Colon (tissue), 2 donors: ENCODE measurements around the gene SERP2.

Experiments
- FAIRE-seq: peaks from 2 replicates; lab custom pipeline; 2012; peaks lifted over from hg19 to GRCh38; lab: Jason Lieb, UNC
- donor health status: control.
- donor health status: control.

The SERP2 gene

DNA sequence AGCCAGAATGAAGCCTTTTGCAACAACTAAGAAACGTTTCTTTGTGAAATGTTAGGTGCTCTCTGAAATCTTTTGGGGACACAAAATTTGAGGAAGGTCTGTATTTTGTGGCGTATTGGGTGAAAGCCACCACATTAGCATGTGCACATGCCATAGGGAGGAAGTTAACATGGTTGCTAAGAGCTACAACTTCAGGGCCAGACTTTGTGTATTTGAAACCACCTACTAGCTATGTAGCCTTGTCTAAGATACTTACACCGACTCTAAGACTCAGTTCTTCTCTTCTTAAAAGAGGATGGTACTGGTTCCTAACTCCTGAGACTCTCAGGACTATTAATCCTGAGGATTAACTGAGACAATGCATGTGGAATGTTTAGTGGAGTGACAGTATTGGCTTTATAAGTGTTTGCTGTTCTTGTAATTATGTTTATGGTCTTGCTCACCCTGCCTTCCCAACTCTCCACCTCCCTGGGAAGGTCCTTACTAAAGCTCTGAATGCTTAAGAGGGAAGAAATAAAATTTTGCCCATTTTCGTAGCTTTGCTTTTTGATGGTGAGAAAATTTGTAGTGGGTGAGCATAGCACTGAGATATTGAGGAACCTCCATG, 15.5 kb downstream of the SERP2 start:
- no peak for FAIRE-seq

DNA sequence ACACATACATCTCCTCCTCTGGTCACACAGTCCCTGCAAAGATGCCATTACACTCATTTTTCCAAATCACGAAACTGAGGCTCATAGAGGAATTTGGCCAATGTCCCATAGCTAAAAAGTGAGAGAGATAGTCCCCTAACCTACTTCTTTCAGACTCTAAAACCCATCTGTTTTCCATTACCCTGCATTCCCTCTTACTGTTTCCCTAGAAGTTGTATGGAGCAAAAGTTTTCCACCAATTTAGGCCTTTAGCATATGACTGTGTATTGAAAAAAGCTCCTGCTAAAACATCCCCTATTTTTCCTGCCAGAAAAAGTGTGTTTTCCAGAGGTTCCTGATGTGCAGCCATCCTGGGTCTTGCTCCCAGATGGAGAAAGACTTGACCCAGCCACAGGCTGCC, 16.3 kb downstream of the SERP2 start:
- FAIRE-seq = no peak

DNA sequence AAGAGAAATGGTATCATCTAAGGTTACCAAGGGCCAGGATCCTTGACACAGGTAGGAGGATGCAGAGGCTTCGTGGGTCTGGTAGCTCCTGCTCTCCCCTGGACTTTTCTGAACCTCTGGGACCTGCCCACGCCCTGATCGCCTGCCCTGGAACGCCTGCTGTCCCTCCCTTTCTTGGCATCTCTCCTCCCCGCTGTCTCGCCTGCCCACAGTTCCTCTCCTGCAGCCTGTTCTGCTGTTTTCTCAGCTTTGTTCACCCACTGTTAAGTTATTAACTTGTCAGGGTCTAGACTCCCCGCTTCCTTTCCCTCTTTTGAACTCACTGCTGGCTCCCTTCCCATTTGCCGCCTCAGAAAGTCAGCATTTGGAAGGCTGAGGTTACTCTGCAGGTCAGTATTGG, 19.8 kb downstream of the SERP2 start:
- FAIRE-seq = no peak

DNA sequence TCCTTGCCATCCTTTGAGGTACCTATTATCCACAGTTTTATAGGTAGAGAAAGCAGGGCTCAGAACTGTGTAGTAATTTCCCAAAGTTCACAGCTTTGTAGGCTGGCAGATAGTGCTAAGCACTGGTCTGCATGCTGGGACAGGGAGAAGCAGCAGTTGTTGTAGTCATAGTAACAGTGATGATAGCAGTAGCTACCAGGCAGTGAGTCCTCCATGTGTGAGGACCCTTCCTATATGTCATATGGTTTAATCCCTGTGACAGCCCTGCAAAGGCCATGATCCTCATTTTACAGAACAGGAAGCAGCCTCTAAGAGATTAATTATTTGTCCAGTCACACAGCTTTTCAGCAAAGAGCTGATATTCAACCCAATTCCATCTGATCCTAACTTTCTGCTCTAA, 21.0 kb downstream of the SERP2 start:
- FAIRE-seq = no peak

DNA sequence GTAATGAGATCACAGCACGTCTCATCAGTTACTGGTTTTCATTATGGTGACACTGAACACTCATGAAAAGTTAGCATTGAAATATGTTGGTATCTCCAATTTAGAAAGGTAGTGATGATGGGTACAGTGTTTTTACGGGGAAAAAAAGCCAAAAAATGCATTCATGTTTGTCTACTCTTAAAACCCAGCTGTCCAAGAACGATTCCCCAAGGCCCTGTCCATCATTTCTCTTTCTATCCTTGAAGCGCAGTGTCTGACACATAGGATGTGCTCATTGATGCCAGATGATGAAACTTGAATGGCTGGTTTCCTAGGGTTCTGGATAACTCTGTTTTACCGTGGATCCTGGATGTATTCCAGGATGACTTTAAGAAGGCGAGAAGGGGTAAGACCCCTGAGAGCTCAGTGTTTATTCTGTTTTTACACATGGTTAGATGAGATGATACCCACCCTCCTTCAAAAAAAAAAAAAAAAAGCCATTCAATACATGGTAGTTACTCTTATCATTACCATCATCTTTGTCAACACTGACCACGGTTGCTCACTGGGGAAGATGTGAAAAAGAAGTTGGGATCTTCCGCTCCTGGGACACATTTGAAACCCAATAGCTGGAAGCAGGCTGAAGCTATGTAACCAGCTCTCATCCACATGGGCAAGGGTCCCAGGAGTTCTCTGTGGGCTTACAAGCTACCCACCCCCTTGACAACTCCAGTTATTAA, 22.5 kb downstream of the SERP2 start:
- no peak for FAIRE-seq

DNA sequence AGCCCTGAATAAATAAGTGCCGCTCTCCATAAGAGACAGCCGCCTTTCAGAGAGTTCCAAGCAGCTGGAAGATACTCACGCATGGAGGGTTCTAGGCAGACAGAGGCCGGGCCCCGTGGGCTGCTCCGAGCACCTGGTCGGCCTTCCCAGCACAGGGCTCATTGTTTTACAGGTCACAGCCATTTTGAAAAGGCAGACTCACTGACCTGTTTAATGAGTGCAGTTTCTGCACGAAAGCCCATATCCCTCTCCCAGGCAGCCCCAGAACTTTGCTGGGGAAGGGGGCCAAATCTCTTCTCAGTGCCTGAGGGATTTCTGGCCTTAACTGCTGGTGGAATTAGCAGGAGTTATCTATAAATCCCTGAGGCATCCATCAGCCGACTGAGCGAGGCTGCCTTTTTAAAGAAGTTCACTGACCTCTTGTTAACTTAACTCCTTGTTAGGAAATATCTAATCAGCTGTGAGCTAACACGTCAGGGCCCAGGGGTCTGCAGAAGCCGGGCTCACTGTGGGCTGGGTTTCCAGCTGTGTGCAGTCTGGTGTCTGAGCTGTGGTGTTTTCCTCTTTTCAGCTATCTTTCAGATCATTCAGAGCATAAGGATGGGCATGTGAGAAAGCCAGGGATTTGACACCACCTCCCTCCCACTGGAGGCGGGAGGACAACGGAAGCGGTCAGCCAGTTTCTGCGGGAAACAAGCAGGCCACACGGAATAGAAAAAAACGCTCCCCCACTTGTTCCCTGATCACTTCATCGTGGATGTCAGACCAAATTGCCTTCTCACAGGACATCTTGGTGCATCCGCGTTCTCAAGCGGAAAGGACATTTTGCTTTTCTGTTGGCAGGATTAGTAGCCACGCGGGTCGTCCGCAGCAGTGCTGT, 23.3 kb downstream of the SERP2 start:
- no peak for FAIRE-seq

DNA sequence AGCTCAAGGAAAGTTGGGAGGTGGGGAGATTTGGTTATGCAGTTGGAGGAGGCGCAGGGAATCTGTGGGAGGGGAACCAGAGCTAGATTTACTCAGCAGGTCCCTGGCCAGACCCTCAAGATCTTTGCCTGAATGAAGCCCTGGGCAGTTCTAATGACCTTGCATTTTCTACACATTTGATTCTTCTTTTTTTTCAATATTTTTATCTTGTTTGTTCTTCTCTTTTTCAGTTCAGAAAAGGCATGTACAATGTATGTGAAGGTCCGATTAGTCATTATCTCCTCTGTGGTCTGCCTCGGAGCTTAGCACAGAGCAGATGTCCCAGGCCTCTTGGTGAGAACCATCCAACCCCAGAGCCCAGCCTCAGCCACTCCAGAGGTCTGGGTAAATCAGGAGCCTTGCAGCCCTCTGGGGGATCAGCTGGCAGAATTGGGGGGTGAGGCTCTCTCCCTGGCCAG, 24.2 kb downstream of the SERP2 start:
- FAIRE-seq = no peak

DNA sequence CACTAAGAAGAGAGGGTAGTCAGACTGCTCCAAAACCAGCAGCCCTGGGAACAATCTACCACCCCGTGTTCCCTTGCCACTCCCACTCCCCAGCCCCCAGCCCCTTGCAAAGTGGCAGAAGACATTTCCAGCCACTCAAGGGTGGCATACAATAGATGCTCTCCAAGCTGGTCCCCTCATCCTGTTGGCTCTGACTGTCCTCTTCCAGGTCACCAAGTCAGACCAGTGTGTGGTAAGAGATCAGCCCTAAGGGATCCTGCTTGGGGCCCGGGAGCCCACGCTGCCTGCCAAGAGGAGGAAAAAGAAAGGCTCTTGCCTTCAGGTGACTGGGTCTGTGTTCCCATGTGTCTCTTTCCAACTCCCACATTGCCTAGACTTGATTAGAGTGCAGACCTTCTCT, 25.0 kb downstream of the SERP2 start:
- FAIRE-seq = no peak

DNA sequence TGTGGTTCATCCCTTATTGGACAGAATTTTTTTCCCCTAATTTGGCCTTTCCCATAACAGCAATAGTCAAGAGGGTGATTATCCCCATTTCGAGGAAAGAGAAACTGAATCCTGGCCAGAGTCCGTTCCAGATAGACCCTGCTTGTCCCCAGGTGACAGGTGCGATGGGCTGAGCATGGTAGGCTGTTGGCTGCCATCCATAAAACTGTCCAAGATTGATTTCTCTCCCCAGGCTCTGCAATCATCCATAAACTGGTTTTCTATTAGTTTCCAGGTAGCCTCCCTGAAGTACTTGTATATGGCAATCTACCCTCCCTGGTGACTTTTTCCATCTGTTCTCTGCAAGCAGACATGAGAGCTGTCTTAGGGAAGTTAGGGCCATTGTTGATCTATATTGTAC, 25.4 kb downstream of the SERP2 start:
- no peak for FAIRE-seq

DNA sequence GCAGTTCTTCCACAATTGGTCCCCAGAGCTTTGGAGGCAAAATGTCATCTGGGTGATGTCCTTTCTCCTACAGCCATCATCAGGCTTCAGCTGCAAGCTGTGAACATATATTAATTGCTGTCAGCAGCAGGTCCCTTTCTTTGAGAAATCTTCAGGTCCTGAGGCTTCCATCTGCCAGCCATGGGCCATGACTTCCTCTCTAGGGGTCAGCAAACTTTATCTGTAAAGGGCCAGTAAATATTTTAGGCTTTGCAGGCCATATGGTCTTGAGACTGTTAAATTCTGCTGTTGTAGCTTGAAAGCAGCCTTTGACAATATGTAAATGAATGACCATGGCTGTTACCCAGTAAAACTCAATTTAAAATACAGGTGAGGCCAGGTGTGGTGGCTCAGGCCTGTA, 27.1 kb downstream of the SERP2 start:
- FAIRE-seq = no peak

DNA sequence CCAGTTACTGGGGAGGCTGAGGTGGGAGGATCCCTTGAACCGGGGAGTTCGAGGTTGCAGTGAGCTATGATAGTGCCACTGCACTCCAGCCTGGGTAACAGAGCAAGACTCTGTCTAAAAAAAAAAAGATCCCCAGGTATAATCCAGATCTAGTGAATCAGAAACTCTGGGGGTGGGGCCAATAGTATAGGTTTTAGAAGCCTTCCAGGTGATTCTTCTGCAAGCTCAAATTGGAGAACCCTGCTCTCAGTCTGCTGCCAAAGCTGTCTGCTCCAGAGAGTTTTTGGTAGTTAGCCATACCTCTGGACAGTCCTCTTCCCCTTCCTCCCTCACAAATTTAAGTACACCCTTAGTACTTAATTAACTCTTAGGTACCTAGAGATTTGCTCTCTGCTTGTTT, 28.0 kb downstream of the SERP2 start:
- no peak for FAIRE-seq

DNA sequence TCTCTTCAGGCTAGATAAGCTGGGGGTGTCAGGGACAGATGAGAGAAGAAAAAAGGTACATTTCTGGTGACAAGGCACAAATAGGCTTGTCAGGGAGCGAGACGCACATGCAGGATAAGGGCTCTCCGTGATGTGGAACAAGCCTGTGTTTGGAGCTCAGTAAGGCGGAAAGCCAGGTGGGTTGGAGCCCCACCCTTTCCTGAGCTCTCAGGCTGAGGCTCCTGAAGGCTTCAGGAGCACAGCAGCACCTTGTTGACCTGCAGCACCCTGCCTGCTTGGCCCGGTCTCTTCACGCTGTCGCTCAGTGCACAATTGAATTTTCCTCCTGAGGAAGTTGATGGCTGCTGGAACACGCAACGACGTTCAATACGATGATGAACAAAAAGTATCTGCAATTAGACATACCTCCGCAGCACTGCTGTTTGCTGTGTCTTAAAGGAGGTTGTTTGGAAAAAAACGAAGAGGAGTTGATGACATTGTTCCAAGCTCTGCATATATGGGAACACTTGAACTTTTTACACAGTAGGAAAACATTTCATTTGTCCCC, 29.3 kb downstream of the SERP2 start:
- FAIRE-seq = no peak

DNA sequence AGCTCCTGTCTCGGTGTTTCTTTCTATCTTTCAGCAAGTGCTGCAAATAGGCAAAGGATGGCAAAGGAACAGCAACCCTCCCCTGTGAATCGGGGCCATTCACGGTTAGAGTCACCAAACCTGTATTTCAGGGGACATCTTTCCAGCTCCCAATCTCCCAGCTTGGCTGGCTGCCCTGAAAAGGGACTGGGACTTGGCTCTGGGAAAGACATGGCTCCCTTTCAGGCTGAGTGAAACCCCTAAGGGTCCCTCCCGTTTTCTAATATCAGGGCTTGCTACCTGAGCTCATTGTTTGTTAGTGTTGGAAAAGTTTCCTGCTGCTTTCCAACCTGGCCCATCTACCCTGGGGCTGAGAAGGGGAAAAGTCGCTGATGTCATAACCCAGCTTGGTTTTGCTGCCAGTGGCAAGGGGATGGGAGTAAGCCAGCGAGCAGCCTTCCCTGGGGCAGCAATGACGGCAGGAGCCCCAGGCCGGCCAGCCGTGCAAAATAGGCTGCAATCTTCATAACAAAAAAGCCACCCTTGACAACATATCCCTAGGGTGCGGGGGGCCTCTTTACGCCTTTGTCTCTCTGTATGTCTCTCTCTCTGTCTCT, 29.9 kb downstream of the SERP2 start:
- FAIRE-seq = no peak

DNA sequence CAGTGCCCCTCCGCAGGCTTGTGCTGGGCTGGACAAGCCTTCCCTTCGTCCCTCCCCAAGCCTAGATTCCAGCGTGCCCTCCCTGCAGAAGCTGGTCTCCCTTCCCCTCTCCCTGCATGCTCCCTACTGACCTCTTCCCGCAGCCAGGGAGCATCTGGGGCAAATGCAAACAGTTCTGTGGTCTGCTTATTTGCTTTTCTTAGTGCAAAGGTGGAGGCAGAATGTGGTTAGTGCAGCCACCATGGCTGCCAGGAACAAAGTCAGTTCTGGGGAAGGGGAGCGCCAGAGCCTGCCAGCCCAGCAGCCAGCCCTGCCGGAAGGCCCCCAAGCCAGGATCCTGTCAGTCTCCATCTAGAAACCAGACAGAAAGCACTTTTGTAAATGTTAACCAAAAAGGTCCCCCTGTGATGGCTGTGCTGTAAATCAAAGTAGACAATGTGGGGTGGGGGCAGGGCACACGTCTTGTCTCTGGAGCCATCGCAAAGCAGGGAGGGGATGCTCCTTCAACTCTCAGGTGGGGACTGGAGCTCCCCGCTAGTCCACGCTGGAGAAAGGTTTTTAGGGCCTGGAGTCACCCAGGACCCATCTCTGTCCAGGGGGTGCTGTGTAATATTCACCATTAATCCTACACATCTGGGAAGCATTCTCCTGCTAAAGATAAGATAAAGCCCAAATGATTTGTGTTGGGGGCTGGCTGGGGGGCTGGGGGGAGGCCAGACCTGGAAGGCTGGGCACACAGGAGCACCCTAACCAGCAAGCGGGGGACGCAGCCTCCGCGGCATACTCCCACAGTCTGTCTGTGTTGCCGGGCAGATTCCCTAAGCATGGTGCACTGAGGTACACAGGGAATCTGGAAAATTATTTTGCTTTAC, 30.9 kb downstream of the SERP2 start:
- FAIRE-seq = no peak

DNA sequence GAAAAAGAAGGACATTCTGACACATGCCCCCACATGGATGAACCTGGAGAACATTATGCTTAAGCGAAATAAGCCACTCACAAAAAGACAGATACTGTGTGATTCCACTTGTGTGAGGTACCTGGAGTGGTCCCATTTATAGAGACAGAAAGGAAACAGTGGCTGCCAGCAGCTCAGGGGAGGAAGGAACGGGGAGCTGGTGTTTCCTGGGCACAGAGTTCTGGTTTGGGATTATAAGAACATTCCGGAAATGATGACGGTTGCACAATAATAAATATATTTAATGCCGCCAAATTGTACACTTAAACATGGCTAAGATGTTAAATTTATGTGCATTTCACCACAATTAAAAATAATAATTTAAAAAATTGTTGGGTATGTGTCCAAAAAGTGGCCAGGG, 33.0 kb downstream of the SERP2 start:
- FAIRE-seq = no peak

DNA sequence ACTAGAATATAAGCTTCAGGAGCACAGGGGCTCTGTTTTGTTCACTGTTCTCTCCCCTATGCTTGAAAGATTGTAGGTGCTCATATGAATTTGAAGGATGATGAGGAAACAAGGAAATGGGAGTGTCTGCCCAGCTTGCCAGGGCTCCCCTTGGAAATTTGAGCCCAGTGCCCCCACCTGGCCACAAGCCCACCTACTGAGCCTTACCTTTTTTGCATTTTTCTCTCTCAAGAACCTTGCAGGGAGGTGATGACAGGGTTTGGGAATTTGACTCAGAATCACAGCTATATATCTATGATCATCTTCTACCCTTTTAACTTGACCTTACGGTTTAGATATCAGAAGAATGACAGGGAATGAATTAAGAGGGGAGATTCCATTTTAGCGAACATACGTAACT, 33.8 kb downstream of the SERP2 start:
- FAIRE-seq = no peak

DNA sequence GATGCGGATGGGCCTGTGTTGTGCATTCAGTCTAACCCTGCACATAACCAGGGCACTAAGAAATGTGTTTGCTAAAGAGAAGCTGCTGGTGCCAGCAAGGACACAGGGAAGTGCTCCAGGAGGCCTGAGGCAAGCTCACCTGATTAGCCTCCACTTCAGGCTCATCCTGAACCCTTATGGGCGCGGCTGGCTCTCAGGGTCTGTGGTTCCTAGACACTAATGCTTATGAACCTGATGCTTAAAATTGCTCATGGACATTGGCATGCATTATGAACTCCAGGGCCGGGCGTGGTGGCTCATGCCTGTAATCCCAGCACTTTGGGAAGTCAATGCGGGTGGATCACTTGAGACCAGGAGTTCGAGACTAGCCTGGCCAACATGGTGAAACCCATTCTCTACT, 34.3 kb downstream of the SERP2 start:
- no peak for FAIRE-seq

DNA sequence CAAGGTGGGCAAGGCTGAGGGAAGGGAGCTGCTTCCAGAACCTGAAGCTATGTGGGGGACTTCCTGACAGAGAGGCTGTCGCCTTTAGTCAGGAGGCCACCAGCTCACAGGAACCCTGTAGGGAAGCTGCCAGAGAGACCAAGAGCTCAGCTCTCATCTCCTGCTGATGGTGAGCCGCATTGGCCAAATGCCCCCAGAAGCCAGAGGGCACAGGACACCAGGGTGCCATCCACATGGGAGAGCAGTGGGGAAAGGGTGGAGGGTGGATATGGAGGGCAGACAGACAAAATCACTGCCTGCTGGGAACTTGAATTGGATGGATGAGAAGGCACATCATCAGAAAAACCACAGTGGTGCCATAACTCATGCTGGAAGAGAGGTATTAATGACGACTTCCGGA, 36.0 kb downstream of the SERP2 start:
- FAIRE-seq = no peak

DNA sequence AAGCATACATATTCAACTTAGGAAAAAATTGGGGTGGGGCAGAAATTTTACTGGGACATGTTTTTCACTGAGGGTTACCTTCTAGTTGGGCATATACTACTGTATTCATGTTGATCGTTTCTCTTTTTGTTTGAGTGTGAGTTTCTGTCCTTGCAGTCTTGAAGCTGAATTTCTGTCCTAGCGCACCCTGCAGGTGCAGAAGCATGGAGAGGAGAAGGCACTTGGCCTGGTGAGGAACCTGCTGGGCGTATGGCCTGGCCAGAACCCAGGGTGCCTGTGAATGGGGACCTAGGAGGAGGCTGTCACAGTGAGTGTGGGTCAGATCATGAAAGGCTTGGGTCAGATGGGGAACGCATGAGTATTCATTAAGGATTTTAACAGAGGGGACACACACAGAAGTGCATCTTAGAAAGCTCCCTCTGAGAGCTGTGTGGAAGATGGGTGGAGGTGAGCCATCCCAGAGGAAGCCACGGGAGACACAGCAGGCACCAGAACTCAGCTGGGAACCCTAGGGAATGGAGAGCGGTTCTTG, 36.8 kb downstream of the SERP2 start:
- FAIRE-seq = no peak

DNA sequence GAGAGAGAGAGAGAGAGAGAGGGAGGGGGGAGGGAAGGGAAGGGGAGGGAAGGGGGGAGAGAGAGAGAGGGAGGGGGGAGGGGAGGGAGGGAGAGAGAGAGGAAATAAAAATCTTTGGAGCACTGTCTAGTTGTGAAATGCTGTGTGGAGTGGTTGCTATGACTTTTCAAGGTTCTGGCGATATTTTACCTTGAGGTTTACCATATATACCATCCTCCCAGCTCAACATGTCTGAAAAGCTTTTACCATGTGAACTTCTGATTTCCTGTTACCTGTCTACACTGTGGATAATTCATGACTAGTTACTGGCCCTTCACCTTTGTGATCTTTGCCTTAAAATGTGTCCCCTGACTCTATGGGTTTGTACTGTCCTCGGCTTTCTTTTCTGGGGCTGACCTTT, 38.2 kb downstream of the SERP2 start:
- no peak for FAIRE-seq

DNA sequence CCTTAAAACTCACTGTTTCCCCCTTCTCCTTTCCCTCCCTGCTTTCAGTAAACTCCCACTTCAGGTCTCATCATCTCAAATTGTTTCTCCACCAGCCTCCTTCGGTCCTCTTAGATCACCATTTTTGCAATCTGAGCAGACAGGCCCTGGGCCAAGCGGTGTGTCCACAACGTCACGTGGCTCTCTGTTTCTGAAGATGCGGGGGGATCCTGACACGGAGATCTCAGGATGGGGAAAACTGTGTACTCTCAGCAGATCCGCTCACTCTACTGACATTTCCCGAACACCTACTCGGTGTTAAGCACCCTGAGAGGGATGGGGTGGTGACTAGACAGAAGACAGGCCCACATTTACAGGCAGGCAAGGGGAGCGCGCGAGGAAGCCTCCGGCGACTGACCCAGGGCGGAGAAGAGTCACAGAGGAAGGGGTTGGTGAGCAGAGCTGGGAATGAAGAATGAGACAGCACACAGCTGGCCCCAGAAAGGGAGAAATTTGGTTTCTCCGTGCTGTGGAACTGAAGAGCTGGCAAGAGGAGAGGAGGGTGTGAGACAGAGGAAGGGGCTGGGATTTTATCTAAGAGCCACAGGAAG, 38.8 kb downstream of the SERP2 start:
- no peak for FAIRE-seq
